Karpas-422 (cell line): ENCODE data around the gene CTNNA2. TPM values are rescaled to one million over a fixed set of nuclear protein-coding genes. Genes with fewer than 3 reads are reported as not detected.

ENCODE experiments used
- DNase-seq: peaks from one replicate; pipeline ENCODE4 v3.0.0-alpha.2; 2015
- H2AFZ ChIP-seq: fragments of 200-600 bp; sonication (generic); 2 replicates; pipeline ENCODE4 v1.6.1; 2014; ENCODE audit warnings: antibody characterized with exemption, low read length, mixed read lengths
- H3K27ac ChIP-seq: fragments of 200-600 bp; sonication (generic); 2 replicates; pipeline ENCODE4 v1.5.1; 2014; ENCODE audit warnings: mild to moderate bottlenecking, low read length, moderate library complexity
- H3K27me3 ChIP-seq: fragments of 200-600 bp; sonication (generic); 2 replicates; pipeline ENCODE4 v1.6.1; 2014; ENCODE audit warnings: low read length, mixed read lengths
- H3K36me3 ChIP-seq: fragments of 200-600 bp; sonication (generic); 2 replicates; pipeline ENCODE4 v1.6.1; 2014; ENCODE audit warnings: low read length, mixed read lengths; ENCODE audit not compliant: insufficient read depth
- H3K4me1 ChIP-seq: fragments of 200-600 bp; sonication (generic); 2 replicates; pipeline ENCODE4 v1.6.1; 2014; ENCODE audit warnings: mild to moderate bottlenecking, low read length, mixed read lengths
- H3K4me2 ChIP-seq: fragments of 200-600 bp; sonication (generic); 2 replicates; pipeline ENCODE4 v1.6.1; 2014; ENCODE audit warnings: low read length, low read depth, mild to moderate bottlenecking; ENCODE audit not compliant: poor library complexity, severe bottlenecking
- H3K4me3 ChIP-seq: fragments of 200-600 bp; sonication (generic); 2 replicates; pipeline ENCODE4 v1.5.1; 2014; ENCODE audit warnings: mild to moderate bottlenecking, antibody characterized with exemption, low read length, mixed read lengths
- H3K79me2 ChIP-seq: fragments of 200-600 bp; sonication (generic); 2 replicates; pipeline ENCODE4 v1.6.1; 2014; ENCODE audit warnings: mild to moderate bottlenecking, low read length, mixed read lengths
- H3K9ac ChIP-seq: fragments of 200-600 bp; sonication (generic); 2 replicates; pipeline ENCODE4 v1.6.0; 2014; ENCODE audit warnings: low read length
- H3K9me2 ChIP-seq: fragments of 200-600 bp; sonication (generic), shearing (Covaris generic); replicated peaks from 2 replicates; pipeline ENCODE4 v1.6.0; 2014; ENCODE audit warnings: mild to moderate bottlenecking, low read length, moderate library complexity; ENCODE audit not compliant: insufficient read depth
- H3K9me3 ChIP-seq: fragments of 300-700, 200-600 bp; sonication (generic); 2 replicates; pipeline ENCODE4 v1.6.1; 2014; ENCODE audit warnings: low read length, mixed read lengths
- H4K20me1 ChIP-seq: fragments of 200-600 bp; sonication (generic); 2 replicates; pipeline ENCODE4 v1.6.1; 2014; ENCODE audit warnings: mild to moderate bottlenecking, antibody characterized with exemption, low read length, low read depth; ENCODE audit not compliant: insufficient read depth
- total RNA-seq: library from RNA; depleted of rRNA; stranded (reverse); fragments of >200 nt; shearing (Covaris generic); gene quantifications from 2 replicates; pipeline ENCODE4 v1.2.3, GENCODE V29; 2014; ENCODE audit warnings: low replicate concordance

CTNNA2 gene
- total RNA-seq, 1 experiment from 2014 or later: not detected

- no peak overlapping the region for H3K4me2 ChIP-seq
- H3K9me3 ChIP-seq: no peaks in the 10 kb centered on the region
- H3K36me3 ChIP-seq: no peaks in the 10 kb centered on the region
- no peak overlapping the region for H2AFZ ChIP-seq
- H3K27me3 ChIP-seq: no peaks in the 10 kb centered on the region
- H3K9ac ChIP-seq: no peak overlapping the region
- no peak overlapping the region for H3K27ac ChIP-seq
- H3K4me3 ChIP-seq: no peak overlapping the region
- no peaks in the 10 kb centered on the region for H3K9me2 ChIP-seq
- no peaks in the 10 kb centered on the region for H3K79me2 ChIP-seq
- no peaks in the 10 kb centered on the region for H3K4me1 ChIP-seq
- no peaks in the 10 kb centered on the region for H4K20me1 ChIP-seq
- DNase-seq: no peak
Measured at GRCh38 chr2:80501874-80502624, 989.2 kb downstream of the CTNNA2 start.

- Histone ChIP-seq H3K27me3 (peaks cover 7% of the 10 kb centered on the region), H3K27ac (no peak overlapping the region), H3K9ac (no peak overlapping the region), H3K4me1 (no peaks in the 10 kb centered on the region), H4K20me1 (no peaks in the 10 kb centered on the region), H3K79me2 (no peaks in the 10 kb centered on the region), H3K4me2 (no peak overlapping the region), H2AFZ (no peak overlapping the region), H3K9me2 (no peaks in the 10 kb centered on the region), H3K36me3 (no peaks in the 10 kb centered on the region), H3K4me3 (no peak overlapping the region), H3K9me3 (no peaks in the 10 kb centered on the region)
- no peak for DNase-seq
Measured at GRCh38 chr2:80506563-80506962, 993.7 kb downstream of the CTNNA2 start.

GRCh38 chr2:80510716-80511115 is 997.9 kb downstream of the CTNNA2 start:
- Histone ChIP-seq H3K27ac (no peak overlapping the region), H3K9ac (no peak overlapping the region), H3K79me2 (no peaks in the 10 kb centered on the region), H3K4me1 (no peaks in the 10 kb centered on the region), H2AFZ (no peak overlapping the region), H4K20me1 (no peaks in the 10 kb centered on the region), H3K4me3 (no peak overlapping the region), H3K9me3 (no peaks in the 10 kb centered on the region), H3K36me3 (no peaks in the 10 kb centered on the region), H3K27me3 (peaks cover 7% of the 10 kb centered on the region), H3K9me2 (no peaks in the 10 kb centered on the region), H3K4me2 (no peak overlapping the region)
- DNase-seq: no peak

- Histone ChIP-seq H2AFZ (no peak overlapping the region), H3K36me3 (no peaks in the 10 kb centered on the region), H3K9ac (no peak overlapping the region), H3K79me2 (no peaks in the 10 kb centered on the region), H3K4me2 (no peak overlapping the region), H3K4me3 (no peak overlapping the region), H3K4me1 (no peaks in the 10 kb centered on the region), H3K9me2 (no peaks in the 10 kb centered on the region), H3K27me3 (peaks cover 3% of the 10 kb centered on the region), H3K27ac (no peak overlapping the region), H4K20me1 (no peaks in the 10 kb centered on the region), H3K9me3 (no peaks in the 10 kb centered on the region)
- no peak for DNase-seq
Measured at GRCh38 chr2:80515964-80516363, 1003.1 kb downstream of the CTNNA2 start.

GRCh38 chr2:80517316-80517715 is 1004.5 kb downstream of the CTNNA2 start:
- Histone ChIP-seq H4K20me1 (no peaks in the 10 kb centered on the region), H3K79me2 (no peaks in the 10 kb centered on the region), H3K9me3 (no peaks in the 10 kb centered on the region), H3K27ac (no peak overlapping the region), H3K36me3 (no peaks in the 10 kb centered on the region), H3K9ac (no peak overlapping the region), H3K4me2 (no peak overlapping the region), H2AFZ (no peak overlapping the region), H3K9me2 (no peaks in the 10 kb centered on the region), H3K4me1 (no peaks in the 10 kb centered on the region), H3K4me3 (no peak overlapping the region), H3K27me3 (no peaks in the 10 kb centered on the region; the same call in 1 of the 2 replicates)
- no peak for DNase-seq

GRCh38 chr2:80519121-80519643 is 1006.3 kb downstream of the CTNNA2 start:
- Histone ChIP-seq H3K9me3 (no peaks in the 10 kb centered on the region), H3K27ac (no peak overlapping the region), H4K20me1 (no peaks in the 10 kb centered on the region), H3K79me2 (no peaks in the 10 kb centered on the region), H3K9me2 (no peaks in the 10 kb centered on the region), H3K27me3 (no peaks in the 10 kb centered on the region), H3K9ac (no peak overlapping the region), H2AFZ (no peak overlapping the region), H3K4me1 (no peaks in the 10 kb centered on the region), H3K4me2 (no peak overlapping the region), H3K4me3 (no peak overlapping the region), H3K36me3 (no peaks in the 10 kb centered on the region)
- no peak for DNase-seq

- Histone ChIP-seq H3K4me2 (no peak overlapping the region), H2AFZ (no peak overlapping the region), H4K20me1 (no peaks in the 10 kb centered on the region), H3K9me3 (no peaks in the 10 kb centered on the region), H3K9ac (no peak overlapping the region), H3K79me2 (no peaks in the 10 kb centered on the region), H3K27ac (no peak overlapping the region), H3K36me3 (no peaks in the 10 kb centered on the region), H3K9me2 (no peaks in the 10 kb centered on the region), H3K4me3 (no peak overlapping the region), H3K4me1 (no peaks in the 10 kb centered on the region), H3K27me3 (no peaks in the 10 kb centered on the region)
- no peak for DNase-seq
Measured at GRCh38 chr2:80519699-80520291, 1006.9 kb downstream of the CTNNA2 start.

- H4K20me1 ChIP-seq: no peaks in the 10 kb centered on the region
- no peak overlapping the region for H2AFZ ChIP-seq
- no peaks in the 10 kb centered on the region for H3K36me3 ChIP-seq
- H3K4me3 ChIP-seq: no peak overlapping the region
- no peaks in the 10 kb centered on the region for H3K4me1 ChIP-seq
- no peaks in the 10 kb centered on the region for H3K9me2 ChIP-seq
- H3K79me2 ChIP-seq: no peaks in the 10 kb centered on the region
- no peak overlapping the region for H3K9ac ChIP-seq
- no peaks in the 10 kb centered on the region for H3K9me3 ChIP-seq
- H3K4me2 ChIP-seq: no peak overlapping the region
- DNase-seq: no peak
- H3K27ac ChIP-seq: no peak overlapping the region
- no peaks in the 10 kb centered on the region for H3K27me3 ChIP-seq
Measured at GRCh38 chr2:80525152-80525551, 1012.3 kb downstream of the CTNNA2 start.
